Cardiac muscle cell (in vitro differentiated cells and primary cell): ENCODE data around the gene P2RY2. TPM values are rescaled to one million over a fixed set of nuclear protein-coding genes. Genes with fewer than 3 reads are reported as not detected.
"Not testable (repeated sequence)": the region's sequence is repeated elsewhere in the genome, so short reads cannot be mapped to it uniquely, and the experiment has no call there.

Experiments
- DNase-seq, 2 donors: peaks; one replicate each; pipeline versions ENCODE4 v3.0.0 to v3.0.0-alpha.2; 2010 to 2017; ENCODE audit warnings: low read depth in 1 of 2, low spot score in 1 of 2
- H3K27ac ChIP-seq: fragments of 200-600 bp; sonication (generic); 2 replicates; pipeline ENCODE4 v1.5.1; 2016
- H3K27me3 ChIP-seq: fragments of 200-600 bp; sonication (generic); 2 replicates; pipeline ENCODE4 v1.6.0; 2016; ENCODE audit warnings: control low read depth
- H3K36me3 ChIP-seq: fragments of 200-600 bp; sonication (generic); 2 replicates; pipeline ENCODE4 v1.5.1; 2016; ENCODE audit warnings: control low read depth
- H3K4me1 ChIP-seq: fragments of 200-600 bp; sonication (generic); 2 replicates; pipeline ENCODE4 v1.8.1; 2017; ENCODE audit warnings: low read depth, mild to moderate bottlenecking, mixed run types
- H3K4me3 ChIP-seq: fragments of 200-600 bp; sonication (generic); 2 replicates; pipeline ENCODE4 v1.5.1; 2016; ENCODE audit warnings: mild to moderate bottlenecking
- H3K9me3 ChIP-seq: fragments of 200-600 bp; sonication (generic); 2 replicates; pipeline ENCODE4 v1.5.1; 2017; ENCODE audit warnings: low read depth, mild to moderate bottlenecking, control low read depth
- polyA plus RNA-seq: library from polyadenylated mRNA; unstranded; fragments of >200 nt; fragmentation: Nextera tagmentation; extraction: Ambion mirVana; gene quantifications from 2 replicates; pipeline ENCODE4 v1.2.1, GENCODE V29; 2016
- total RNA-seq: library from RNA; depleted of rRNA; stranded (reverse); fragments of >200 nt; gene quantifications from 2 replicates; pipeline ENCODE4 v1.2.3, GENCODE V29; 2016
- TF ChIP-seq, protein P1 (sequence below): IDR thresholded peaks from 2 replicates; pipeline ENCODE4 v1.5.1; 2012; ENCODE audit warnings: low read depth, mild to moderate bottlenecking, low read length

The P2RY2 gene
- total and polyA plus RNA-seq, 2 experiments from 2014 or later = 0.48 to 0.83 TPM

DNA sequence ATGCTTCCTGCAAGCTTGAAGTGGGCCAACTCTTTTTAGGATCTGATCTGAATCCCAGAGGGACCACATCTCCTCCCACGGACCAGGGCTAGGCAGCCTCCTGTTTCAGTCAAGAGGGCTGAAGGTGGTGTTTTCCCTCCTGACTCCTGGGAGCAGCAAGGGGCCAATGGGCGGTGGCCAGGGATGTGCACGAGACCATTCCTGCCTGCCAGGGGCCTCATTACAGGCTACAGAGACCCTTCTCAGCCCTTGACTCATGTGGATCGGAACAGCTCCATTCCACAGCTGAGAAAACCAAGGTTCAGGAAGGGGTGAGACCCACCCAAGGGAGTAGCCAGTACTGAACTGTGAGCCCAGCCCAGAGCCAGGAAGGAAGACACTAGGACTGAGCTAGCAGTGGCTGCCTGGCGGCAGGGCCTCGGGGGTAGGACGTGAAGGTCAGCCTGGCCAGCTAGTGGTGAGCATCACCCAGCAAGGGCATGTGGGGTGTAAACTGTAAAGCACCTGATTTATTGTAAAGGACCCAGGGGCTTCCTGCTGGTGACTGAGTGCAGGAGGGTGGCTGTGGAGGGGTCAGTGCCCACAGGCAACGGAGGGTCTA lies 50.7 kb downstream of the P2RY2 start:
- Histone ChIP-seq H3K36me3 (no peaks in the 10 kb centered on the region), H3K27ac (no peak overlapping the region), H3K27me3 (peaks cover 18% of the 10 kb centered on the region), H3K4me1 (peaks cover 21% of the 10 kb centered on the region), H3K4me3 (no peak overlapping the region), H3K9me3 (no peaks in the 10 kb centered on the region)
- no peak for DNase-seq
- TF ChIP-seq, protein P1, sequence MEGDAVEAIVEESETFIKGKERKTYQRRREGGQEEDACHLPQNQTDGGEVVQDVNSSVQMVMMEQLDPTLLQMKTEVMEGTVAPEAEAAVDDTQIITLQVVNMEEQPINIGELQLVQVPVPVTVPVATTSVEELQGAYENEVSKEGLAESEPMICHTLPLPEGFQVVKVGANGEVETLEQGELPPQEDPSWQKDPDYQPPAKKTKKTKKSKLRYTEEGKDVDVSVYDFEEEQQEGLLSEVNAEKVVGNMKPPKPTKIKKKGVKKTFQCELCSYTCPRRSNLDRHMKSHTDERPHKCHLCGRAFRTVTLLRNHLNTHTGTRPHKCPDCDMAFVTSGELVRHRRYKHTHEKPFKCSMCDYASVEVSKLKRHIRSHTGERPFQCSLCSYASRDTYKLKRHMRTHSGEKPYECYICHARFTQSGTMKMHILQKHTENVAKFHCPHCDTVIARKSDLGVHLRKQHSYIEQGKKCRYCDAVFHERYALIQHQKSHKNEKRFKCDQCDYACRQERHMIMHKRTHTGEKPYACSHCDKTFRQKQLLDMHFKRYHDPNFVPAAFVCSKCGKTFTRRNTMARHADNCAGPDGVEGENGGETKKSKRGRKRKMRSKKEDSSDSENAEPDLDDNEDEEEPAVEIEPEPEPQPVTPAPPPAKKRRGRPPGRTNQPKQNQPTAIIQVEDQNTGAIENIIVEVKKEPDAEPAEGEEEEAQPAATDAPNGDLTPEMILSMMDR = no peak

DNA sequence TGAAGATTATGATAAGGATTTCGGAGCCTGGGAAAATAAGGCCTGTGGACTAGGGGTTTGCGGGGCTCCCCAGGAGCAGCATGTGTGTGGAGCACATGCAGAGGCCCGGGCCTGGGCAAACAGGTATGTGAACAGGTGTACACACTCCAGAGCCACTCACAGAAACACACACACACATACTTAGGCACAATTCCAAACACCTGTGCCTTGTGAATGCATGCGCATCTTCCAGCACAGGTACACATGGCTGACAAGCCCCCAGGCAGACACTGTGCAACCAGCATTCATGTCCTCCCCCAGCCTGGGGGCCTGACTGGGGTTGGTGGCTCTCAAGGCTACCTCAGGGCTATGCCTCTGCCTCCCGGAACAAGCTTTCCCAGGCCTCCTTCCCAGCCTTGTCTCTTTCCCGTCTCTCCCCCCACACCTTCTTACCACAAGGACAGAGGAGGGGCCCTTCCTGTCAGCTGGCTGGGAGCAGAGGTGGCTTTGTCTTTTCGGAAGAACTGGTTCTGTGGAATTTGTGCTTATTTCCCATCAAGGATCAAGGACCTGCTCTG lies 51.5 kb downstream of the P2RY2 start:
- TF ChIP-seq, protein P1 = no peak
- Histone ChIP-seq H3K27me3 (peaks cover 12% of the 10 kb centered on the region), H3K4me1 (peaks cover 21% of the 10 kb centered on the region), H3K27ac (no peak overlapping the region), H3K4me3 (no peak overlapping the region), H3K36me3 (no peaks in the 10 kb centered on the region), H3K9me3 (no peaks in the 10 kb centered on the region)
- DNase-seq = no peak

DNA sequence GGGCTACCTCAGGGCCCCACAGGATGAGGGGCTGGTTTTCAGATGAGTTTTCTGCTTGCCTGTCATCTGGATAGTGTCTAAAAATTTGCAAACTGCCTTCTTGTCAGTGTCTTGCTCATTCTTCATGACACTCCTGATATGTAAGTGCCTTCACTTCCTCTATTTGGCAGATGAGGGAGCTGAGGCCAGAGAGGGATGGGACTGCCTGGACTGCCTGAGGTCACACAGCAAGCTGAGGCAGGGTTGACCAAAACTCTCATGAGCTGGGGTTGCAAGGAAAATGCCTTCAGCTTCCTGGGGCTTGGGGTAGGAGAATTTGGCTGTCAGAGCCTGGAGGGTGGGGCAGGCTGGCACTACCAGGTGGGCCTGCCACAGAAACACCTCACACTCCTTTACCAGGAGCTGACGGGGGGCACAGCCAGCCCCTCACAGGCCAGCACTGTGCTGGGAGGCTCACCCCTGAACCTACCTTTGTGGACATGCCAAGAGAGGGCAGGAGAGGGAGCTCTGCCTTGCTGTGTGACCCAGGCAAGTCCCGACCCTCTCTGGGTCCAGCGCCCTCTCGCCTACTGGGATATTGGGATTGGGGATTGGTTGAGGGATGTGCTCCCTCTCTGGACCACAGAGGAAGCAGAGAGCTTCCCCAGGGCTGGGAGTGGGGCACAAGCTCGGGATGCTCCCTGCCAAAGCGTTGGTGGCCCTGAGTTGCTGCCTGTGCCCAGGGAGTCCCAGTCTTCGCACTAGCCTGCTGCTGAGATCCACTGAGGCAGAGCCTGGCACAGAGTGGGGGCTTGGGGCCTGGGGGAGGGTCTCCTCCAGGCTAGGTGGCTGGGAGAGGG lies 52.2 kb downstream of the P2RY2 start:
- TF ChIP-seq, protein P1 = no peak
- no peak for DNase-seq
- Histone ChIP-seq H3K4me1 (peaks cover 21% of the 10 kb centered on the region), H3K4me3 (no peak overlapping the region), H3K9me3 (no peaks in the 10 kb centered on the region), H3K27ac (no peak overlapping the region), H3K36me3 (no peaks in the 10 kb centered on the region), H3K27me3 (peaks cover 5% of the 10 kb centered on the region)

DNA sequence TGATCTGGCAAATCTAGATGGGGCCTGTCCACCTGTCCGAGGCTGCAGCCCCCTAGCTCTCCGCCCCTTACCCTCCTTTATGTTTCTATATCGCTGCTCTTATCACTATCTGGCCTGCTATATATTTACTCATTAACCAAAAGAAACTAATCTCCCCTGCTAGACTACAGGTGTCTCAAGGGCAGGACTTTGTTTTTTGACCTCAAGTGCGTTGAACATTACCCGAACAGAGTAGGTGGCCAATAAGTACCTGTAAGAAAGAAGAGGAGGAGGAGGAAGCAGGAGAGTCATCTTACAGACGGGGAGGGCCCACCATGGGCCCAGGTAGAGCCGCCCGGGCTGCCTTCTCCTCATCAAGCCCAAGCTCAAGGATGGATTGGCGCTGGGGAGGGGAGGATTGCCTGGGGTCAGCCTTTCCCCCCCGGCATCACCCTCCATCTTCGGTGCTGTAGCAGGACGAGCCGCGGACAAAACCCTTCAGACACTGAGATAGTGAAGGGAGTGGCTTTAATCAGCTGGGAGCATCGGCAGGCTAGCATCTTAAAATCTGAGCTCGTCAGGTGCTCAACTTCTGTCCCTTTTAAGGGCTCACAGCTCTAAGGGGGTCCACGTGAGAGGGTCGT lies 52.9 kb downstream of the P2RY2 start:
- Histone ChIP-seq H3K4me3 (no peak overlapping the region), H3K4me1 (peaks cover 15% of the 10 kb centered on the region), H3K9me3 (no peaks in the 10 kb centered on the region), H3K27me3 (peaks cover 3% of the 10 kb centered on the region), H3K27ac (no peak overlapping the region), H3K36me3 (no peaks in the 10 kb centered on the region)
- no peak for DNase-seq
- TF ChIP-seq, protein P1 = no peak

DNA sequence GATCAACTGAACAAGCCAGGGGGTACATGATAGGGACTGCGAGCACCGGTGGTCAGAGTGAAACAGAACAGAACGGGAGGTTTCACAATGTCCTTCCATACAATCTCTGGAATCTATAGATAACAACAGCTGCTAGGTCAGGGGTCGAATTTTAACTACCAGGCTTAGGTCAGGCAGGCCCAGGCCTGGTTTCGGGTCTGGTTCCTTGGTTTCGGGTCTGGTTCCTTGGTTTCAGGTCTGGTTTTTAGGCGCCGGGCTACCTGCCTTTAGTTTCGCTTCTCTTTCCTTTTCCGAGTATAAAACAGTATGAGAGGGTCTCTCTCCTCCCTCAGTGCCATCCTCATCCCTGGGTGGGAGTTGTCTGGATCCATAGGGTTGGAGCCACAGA lies 53.4 kb downstream of the P2RY2 start:
- H3K27me3 ChIP-seq, H3K27ac ChIP-seq, H3K36me3 ChIP-seq, H3K4me3 ChIP-seq, H3K9me3 ChIP-seq, DNase-seq: not testable (repeated sequence)
- H3K4me1 ChIP-seq = peaks cover 10% of the 10 kb centered on the region
